DND-41 (cell line): Measurements from ENCODE around the gene DNAJA1.
A peak's percentile ranks its signal among the peaks of the same experiment; 100 is the strongest.

Source experiments
- ATAC-seq: fragments of 200-7000 bp; cut with Tn5 transposase; 3 replicates; pipeline ENCODE4 v1.9.1; 2021; ENCODE audit warnings: low read depth; ENCODE audit not compliant: insufficient read depth
- DNase-seq: peaks from one replicate; pipeline ENCODE4 v3.0.0-alpha.2; 2020
- H2AFZ ChIP-seq: 2 replicates; pipeline ENCODE4 v1.6.0; 2012; ENCODE audit warnings: low read depth, low read length
- H3K27ac ChIP-seq: 2 replicates; pipeline ENCODE4 v1.5.1; 2012; ENCODE audit warnings: low read length, inconsistent platforms
- H3K27me3 ChIP-seq: fragments of 200-600 bp; sonication (generic); 2 replicates; pipeline ENCODE4 v1.6.0; 2012; ENCODE audit warnings: low read length, mild to moderate bottlenecking, inconsistent platforms; ENCODE audit not compliant: insufficient read depth, poor library complexity
- H3K36me3 ChIP-seq: 2 replicates; pipeline ENCODE4 v1.5.1; 2012; ENCODE audit warnings: low read length, inconsistent platforms; ENCODE audit not compliant: insufficient read depth
- H3K4me1 ChIP-seq: 2 replicates; pipeline ENCODE4 v1.5.1; 2012; ENCODE audit warnings: mild to moderate bottlenecking, low read length; ENCODE audit not compliant: insufficient read depth
- H3K4me2 ChIP-seq: 2 replicates; pipeline ENCODE4 v1.6.0; 2012; ENCODE audit warnings: mild to moderate bottlenecking, moderate library complexity, low read length, inconsistent platforms; ENCODE audit not compliant: insufficient read depth
- H3K4me3 ChIP-seq, 2 experiments: fragments of 200-600 bp in 1 of 2; shearing (Covaris generic) in 1 of 2; 2 replicates each; pipeline ENCODE4 v1.5.1; 2012 to 2016; ENCODE audit warnings: inconsistent platforms in 2 of 2, low read length in 2 of 2, mild to moderate bottlenecking in 2 of 2, low read depth in 1 of 2, moderate library complexity in 1 of 2
- H3K79me2 ChIP-seq: 2 replicates; pipeline ENCODE4 v1.6.0; 2012; ENCODE audit warnings: low read length, inconsistent platforms; ENCODE audit not compliant: insufficient read depth
- H3K9ac ChIP-seq: 2 replicates; pipeline ENCODE4 v1.6.0; 2012; ENCODE audit warnings: low read depth, mild to moderate bottlenecking, inconsistent platforms, low read length, moderate library complexity
- H3K9me3 ChIP-seq: 2 replicates; pipeline ENCODE4 v1.5.1; 2012; ENCODE audit warnings: low read length, moderate library complexity, mild to moderate bottlenecking, inconsistent platforms; ENCODE audit not compliant: insufficient read depth, severe bottlenecking
- H4K20me1 ChIP-seq: 2 replicates; pipeline ENCODE4 v1.6.0; 2012; ENCODE audit warnings: low read length; ENCODE audit not compliant: insufficient read depth
- CTCF ChIP-seq: IDR thresholded peaks from 2 replicates; pipeline ENCODE4 v1.5.1; 2012; ENCODE audit warnings: borderline replicate concordance, low read length, moderate library complexity, mild to moderate bottlenecking; ENCODE audit not compliant: poor library complexity, severe bottlenecking; ENCODE audit errors: extremely low read depth
- EZH2 ChIP-seq: IDR thresholded peaks from 3 replicates; pipeline ENCODE4 v1.6.1; 2012; ENCODE audit warnings: borderline replicate concordance, low read depth, mild to moderate bottlenecking, moderate library complexity, low read length, inconsistent platforms; ENCODE audit not compliant: severe bottlenecking

The DNAJA1 gene

DNA sequence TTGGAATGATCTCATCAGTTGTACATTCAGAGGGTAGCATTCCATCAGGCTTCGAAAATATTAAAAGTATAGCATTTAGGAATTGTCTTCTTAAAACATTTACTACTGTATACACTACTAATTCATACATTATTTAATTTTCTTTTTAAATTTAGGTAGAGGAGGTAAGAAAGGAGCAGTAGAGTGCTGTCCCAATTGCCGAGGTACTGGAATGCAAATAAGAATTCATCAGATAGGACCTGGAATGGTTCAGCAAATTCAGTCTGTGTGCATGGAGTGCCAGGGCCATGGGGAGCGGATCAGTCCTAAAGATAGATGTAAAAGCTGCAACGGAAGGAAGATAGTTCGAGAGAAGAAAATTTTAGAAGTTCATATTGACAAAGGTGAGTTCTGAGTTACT, 5.2 kb downstream of the DNAJA1 start:
- DNase-seq (no peak), ATAC-seq (no peak)
- Histone ChIP-seq H3K4me1 (peaks cover 51% of the 10 kb centered on the region), H2AFZ (no peak overlapping the region), H3K27ac (no peak overlapping the region), H3K9ac (no peak overlapping the region), H4K20me1 (peaks cover 87% of the 10 kb centered on the region), H3K4me2 (peak overlapping the region; percentile 83; the same call in 1 of the 2 replicates), H3K9me3 (no peaks in the 10 kb centered on the region), H3K36me3 (peaks cover 96% of the 10 kb centered on the region), H3K79me2 (peaks cover 99% of the 10 kb centered on the region), H3K27me3 (no peaks in the 10 kb centered on the region), H3K4me3 (no peak overlapping the region)
- TF ChIP-seq EZH2 (no peak), CTCF (no peak)

- DNase-seq (no peak), ATAC-seq (no peak)
- Histone ChIP-seq H3K27me3 (no peaks in the 10 kb centered on the region), H3K4me2 (peak overlapping the region; percentile 83; the same call in 1 of the 2 replicates), H3K9me3 (no peaks in the 10 kb centered on the region), H3K9ac (no peak overlapping the region), H3K36me3 (peaks cover 99% of the 10 kb centered on the region), H3K4me1 (peaks cover 36% of the 10 kb centered on the region), H4K20me1 (peaks cover 89% of the 10 kb centered on the region), H3K4me3 (no peak overlapping the region; a peak in 1 of 4 replicates), H2AFZ (no peak overlapping the region), H3K79me2 (peaks cover 87% of the 10 kb centered on the region), H3K27ac (no peak overlapping the region)
- TF ChIP-seq EZH2 (no peak), CTCF (no peak)
Measured at GRCh38 chr9:33032292-33032691, 7.2 kb downstream of the DNAJA1 start.

GRCh38 chr9:33032865-33033264, 7.8 kb downstream of the DNAJA1 start:
- Histone ChIP-seq H3K36me3 (peaks cover 99% of the 10 kb centered on the region), H3K4me3 (no peak overlapping the region), H3K4me2 (peak overlapping the region; percentile 83; the same call in 1 of the 2 replicates), H2AFZ (no peak overlapping the region), H3K27ac (no peak overlapping the region), H3K27me3 (no peaks in the 10 kb centered on the region), H3K9ac (no peak overlapping the region), H3K79me2 (peaks cover 81% of the 10 kb centered on the region), H3K4me1 (peaks cover 30% of the 10 kb centered on the region), H4K20me1 (peaks cover 88% of the 10 kb centered on the region), H3K9me3 (no peaks in the 10 kb centered on the region)
- TF ChIP-seq EZH2 (no peak), CTCF (no peak)
- no peak for ATAC-seq
- no peak for DNase-seq

GRCh38 chr9:33040792-33041431, 15.8 kb downstream of the DNAJA1 start:
- Histone ChIP-seq H3K27ac (no peak overlapping the region), H3K9me3 (no peaks in the 10 kb centered on the region), H4K20me1 (peaks cover 32% of the 10 kb centered on the region; the same call in 1 of the 2 replicates), H3K4me2 (no peak overlapping the region), H3K4me1 (peaks cover 4% of the 10 kb centered on the region; the same call in 1 of the 2 replicates), H3K79me2 (peaks cover 8% of the 10 kb centered on the region; the same call in 1 of the 2 replicates), H3K36me3 (peaks cover 53% of the 10 kb centered on the region), H3K27me3 (no peaks in the 10 kb centered on the region), H3K9ac (no peak overlapping the region), H2AFZ (no peak overlapping the region), H3K4me3 (no peak overlapping the region)
- DNase-seq (no peak), ATAC-seq (no peak)
- no peak for TF ChIP-seq CTCF
- no peak for TF ChIP-seq EZH2
